NCI-H128 (cell line): ENCODE measurements around the gene SHF.
"Not testable (repeated sequence)": the region's sequence is repeated elsewhere in the genome, so short reads cannot be mapped to it uniquely, and the experiment has no call there.

Source experiments
- DNase-seq: peaks from one replicate; lab custom pipeline; 2025; ENCODE audit not compliant: unreplicated experiment; lab: John Stamatoyannopoulos, UW

Gene SHF

DNA sequence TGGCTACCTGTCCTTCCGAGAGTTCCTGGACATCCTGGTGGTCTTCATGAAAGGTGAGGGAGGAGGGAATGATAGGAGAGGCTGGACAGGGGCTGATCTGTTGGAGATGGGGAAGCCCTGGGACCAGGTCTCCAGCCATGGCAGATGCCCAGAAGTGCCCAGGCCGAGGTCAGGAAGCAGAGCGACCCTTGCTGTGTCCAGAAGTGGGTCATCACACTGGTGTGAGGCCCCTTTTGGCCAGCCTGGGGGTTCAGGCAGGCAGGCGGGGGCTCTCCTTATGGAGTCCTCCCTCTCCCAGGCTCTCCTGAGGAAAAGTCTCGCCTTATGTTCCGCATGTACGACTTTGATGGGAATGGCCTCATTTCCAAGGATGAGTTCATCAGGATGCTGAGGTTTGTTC is 40.2 kb downstream of the SHF start:
- no peak for DNase-seq

GRCh38 chr15:45146405-45146804 is 41.4 kb downstream of the SHF start:
- no peak for DNase-seq

GRCh38 chr15:45144775-45145174 is 43.0 kb downstream of the SHF start:
- no peak for DNase-seq

GRCh38 chr15:45143946-45144345 is 43.8 kb downstream of the SHF start:
- DNase-seq, result no peak

GRCh38 chr15:45143056-45143455 is 44.7 kb downstream of the SHF start:
- no peak for DNase-seq

GRCh38 chr15:45141386-45141785 is 46.4 kb downstream of the SHF start:
- DNase-seq, result no peak

DNA sequence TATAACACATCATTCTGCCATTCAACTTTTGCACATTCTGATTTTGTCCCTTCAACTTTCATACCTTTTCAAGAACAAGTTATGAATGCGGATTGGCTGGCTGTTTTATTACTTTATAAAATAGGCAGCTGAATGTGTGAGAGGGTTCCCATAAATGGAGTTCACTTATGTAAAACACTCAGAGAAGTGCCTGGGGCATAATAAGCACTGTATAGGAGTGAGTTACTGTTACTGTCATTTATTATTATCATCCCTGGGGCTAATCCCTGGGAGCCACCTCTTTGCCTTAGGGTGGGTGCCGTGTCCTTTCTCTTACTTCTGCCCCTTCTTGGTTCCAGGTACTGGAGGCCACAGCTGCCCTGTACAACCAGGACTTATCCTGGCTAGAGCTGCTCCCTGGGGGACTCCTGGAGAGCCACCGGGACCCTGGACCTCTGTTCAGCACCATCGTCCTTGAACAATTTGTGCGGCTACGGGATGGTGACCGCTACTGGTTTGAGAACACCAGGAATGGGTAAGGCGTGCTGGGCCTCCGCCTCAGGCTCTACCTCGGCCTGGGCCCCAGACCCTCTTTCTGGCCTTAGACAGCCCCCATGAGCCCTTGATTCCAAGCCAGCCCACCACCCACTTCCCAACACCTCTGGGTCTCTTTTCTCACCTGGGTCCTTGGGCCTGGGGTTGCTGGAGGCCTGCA is 47.1 kb downstream of the SHF start:
- no peak for DNase-seq

DNA sequence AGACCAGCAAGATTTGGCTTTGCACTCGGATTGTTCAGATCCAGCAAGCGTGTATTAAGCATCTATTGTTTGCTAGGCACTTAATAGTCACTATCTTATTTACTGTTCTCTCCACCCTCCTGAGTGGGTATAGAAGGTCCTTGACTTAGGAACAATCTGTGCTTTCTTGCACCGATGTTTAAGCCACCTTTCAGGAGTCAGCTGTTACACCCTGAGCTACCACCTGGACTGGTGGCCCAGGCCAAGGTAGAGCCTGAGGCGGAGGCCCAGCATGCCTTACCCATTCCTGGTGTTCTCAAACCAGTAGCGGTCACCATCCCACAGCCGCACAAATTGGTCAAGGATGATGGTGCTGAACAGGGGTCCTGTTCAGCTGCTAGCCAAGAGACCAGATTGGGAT is 48.0 kb downstream of the SHF start:
- DNase-seq, result no peak

DNA sequence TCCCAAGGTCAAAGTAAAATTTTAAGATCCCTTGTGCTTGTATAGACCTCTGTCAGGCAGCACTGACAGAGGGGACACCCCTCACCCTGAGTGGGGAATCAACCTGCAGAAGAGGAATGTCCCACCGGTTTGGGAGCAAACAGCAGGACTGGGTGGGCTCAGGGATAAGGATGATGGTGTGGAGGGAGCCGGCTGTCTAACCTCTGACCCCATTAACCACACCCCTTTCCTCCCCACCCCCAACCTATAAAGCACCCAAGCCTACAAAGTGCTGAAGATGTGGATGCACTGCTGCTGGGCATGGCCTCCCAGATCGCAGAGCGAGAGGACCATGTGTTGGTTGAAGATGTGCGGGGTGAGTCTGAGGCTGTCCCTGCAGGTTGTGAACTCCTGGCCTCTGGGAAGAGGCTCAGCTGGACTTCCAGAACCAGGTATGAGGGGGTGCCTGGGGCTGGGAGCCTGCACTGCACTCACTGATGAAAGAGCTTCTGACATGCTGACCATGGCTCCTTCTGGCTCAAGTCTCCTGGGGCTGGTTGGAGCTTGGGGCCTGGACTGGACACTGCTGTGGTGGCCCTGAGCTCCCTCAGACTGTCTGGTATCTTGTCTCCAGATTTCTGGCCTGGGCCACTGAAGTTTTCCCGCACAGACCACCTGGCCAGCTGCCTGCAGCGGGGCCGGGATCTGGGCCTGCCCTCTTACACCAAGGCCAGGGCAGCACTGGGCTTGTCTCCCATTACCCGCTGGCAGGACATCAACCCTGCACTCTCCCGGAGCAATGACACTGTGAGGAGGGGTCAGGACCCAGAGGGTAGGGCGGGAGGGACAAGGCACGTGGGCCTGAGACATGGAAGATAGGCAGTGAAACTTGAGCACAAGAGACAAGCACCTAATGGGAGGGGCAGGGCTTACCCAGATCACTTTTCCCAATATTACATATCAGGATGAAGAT is 48.7 kb downstream of the SHF start:
- DNase-seq, result no peak

DNA sequence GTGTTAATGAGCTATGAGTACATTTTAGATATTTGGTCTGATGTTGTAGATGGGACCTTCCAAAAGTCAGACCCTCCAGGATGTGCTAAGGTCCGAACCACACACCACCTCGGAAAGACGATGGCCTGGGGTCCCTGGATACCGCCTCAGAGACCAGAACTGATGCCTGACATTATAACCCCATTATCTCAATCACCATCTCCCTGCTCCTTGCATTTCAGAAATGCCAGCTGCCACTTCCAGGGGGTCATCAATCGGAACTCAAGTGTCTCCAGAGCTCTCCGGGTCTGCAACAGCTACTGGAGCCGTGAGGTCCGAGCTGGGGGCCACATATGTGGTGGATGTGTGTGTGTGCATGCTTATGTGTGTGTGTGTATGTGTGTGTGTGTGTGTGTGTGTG is 50.1 kb downstream of the SHF start:
- no peak for DNase-seq

- no peak for DNase-seq
These were observed 51.4 kb downstream of the SHF start for GRCh38 chr15:45136378-45136764.

- DNase-seq, result not testable (repeated sequence)
These were observed 51.9 kb downstream of the SHF start for GRCh38 chr15:45135705-45136377.

DNA sequence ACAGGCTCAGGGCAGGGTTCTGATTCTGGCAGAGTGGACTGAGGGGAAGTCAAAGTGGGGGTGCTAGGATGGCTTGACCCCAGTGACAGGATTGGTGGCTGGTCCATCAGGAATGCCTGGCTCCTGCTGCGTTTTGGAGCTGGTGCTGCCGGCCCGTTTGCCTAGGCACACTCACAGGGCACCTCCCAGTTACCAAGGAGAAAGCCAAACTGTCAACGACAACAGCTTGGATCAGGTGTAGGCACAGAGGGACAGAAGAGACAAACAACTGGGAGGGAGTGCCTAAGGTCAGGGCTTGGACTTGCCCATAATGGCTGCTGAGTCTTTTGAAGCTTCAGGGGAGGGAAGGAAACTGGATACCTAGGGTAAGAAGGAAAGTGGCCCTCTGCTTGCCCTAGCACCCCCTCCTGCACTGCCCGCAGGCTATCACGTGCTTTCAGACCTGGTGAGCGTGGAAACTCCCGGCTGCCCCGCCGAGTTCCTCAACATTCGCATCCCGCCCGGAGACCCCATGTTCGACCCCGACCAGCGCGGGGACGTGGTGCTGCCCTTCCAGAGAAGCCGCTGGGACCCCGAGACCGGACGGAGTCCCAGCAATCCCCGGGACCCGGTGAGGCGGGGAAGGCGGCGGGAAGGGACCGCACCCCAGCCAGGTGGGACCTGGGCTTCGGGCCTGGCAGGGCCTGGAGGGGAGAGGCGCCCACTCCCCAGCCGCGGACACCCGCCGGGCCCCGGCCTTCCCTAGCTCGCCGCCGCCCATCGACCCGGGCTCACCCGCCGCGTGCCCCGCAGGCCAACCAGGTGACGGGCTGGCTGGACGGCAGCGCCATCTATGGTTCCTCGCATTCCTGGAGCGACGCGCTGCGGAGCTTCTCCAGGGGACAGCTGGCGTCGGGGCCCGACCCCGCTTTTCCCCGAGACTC is 52.8 kb downstream of the SHF start:
- no peak for DNase-seq

- no peak for DNase-seq
These were observed 53.7 kb downstream of the SHF start for GRCh38 chr15:45134046-45134445.

- no peak for DNase-seq
These were observed 54.2 kb downstream of the SHF start for GRCh38 chr15:45133561-45133920.

DNA sequence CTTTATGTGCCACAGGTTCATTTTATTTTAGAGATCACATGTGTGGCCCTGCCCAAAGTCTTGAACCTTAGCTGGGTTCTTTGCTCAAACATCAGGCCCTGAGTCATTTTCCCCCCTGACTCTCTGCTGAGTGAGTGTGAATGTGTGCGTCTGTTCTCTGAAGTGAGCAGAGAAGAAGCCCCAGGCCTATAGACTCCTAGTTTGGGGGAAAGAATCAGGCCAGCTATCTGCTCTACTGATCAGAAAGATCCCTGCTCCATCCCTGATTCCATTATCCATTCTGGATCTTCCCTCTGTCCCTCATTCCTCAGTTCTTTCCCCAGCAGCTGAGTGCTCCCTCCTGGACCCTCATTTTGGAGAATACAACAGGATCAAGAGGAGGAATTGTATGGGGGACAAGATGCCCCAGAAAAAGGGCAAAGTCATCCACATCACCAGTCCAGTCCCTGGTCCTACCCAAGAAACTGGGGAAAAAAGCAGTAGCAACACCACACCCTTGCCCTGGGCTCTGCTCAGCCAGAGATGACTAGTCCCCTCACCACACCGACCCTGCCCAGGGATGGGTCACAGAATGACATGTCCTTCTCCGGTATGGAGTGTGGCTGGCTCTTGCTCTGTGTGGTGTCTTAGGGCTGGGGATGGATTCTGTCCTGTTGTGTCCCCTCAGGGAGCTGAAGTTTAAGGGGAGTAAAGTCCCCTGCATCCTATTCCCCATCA is 54.8 kb downstream of the SHF start:
- DNase-seq, result no peak

- DNase-seq, result no peak
These were observed 56.3 kb downstream of the SHF start for GRCh38 chr15:45131510-45131909.

DNA sequence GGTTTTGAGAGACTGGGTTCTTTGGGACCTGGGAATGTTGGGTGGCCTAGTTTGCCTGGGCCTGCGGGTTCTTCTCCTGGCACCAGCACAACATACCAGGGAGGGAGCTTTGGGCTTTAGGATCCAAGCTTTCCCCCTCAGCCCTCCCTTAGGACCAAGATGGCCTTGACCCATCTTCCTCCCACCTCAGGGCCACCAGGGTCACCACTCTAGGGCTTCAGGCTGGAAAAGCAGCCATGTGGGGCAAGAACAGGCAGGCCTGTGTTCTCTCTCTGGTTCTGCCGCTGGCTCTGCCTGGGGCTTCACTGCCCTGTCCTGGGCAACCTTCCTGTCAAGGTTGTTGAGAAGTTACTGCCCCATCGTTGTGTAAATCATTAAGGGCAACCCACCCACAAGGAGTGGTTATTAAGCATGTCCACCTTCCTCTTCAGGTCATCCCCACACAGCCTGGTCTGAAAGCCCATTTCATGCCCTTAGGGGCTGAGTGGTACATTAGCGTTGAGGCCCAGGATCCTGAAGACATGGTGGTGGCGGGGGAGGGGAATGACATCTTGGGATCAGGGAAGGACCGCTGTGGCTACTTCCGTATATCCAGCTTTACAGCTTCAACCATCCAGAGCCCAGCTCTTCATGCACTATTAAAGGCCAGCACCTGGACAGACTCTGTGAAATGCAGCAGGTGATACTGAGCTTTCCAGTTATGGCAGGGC is 57.3 kb downstream of the SHF start:
- DNase-seq, result no peak

DNA sequence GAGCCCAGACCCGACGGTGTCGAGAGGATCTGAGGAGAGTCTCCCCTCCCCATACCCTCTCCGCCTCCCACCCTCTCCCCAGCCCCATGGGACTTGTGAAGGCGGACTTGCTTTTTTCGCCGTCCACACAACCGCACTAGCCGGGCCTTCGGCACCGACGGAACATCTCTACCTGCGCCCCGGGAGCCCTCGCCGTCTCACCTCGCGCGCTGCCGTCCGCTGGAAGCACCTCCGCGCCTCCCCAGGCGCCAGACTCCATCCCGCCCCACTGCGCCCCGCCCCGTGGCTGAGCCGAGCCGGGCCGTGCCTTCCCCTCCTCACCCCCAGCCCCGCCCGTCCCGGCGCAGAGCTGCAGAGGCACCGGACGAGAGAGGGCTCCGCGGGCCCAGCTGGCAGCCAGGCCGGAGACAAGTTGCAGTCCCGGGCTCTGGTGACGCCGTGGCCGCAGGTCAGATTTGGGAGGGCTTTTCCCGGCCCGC is 58.1 kb downstream of the SHF start, which contains the start of the genes DUOX1 and DUOXA1:
Gene DUOX1 (plus strand): TSS at position 344 of the 479 bp plus-strand sequence. CDS start 1,973 bp downstream, outside the sequence.
Gene DUOXA1 (minus strand): TSS at position 229 of the 479 bp plus-strand sequence. CDS start 6,865 bp downstream, outside the sequence.
- DNase-seq, result no peak
